ENCODE measurements around the gene BPTF.
"Not testable (repeated sequence)": the region's sequence is repeated elsewhere in the genome, so short reads cannot be mapped to it uniquely, and the experiment has no call there.

The BPTF gene, protein sequence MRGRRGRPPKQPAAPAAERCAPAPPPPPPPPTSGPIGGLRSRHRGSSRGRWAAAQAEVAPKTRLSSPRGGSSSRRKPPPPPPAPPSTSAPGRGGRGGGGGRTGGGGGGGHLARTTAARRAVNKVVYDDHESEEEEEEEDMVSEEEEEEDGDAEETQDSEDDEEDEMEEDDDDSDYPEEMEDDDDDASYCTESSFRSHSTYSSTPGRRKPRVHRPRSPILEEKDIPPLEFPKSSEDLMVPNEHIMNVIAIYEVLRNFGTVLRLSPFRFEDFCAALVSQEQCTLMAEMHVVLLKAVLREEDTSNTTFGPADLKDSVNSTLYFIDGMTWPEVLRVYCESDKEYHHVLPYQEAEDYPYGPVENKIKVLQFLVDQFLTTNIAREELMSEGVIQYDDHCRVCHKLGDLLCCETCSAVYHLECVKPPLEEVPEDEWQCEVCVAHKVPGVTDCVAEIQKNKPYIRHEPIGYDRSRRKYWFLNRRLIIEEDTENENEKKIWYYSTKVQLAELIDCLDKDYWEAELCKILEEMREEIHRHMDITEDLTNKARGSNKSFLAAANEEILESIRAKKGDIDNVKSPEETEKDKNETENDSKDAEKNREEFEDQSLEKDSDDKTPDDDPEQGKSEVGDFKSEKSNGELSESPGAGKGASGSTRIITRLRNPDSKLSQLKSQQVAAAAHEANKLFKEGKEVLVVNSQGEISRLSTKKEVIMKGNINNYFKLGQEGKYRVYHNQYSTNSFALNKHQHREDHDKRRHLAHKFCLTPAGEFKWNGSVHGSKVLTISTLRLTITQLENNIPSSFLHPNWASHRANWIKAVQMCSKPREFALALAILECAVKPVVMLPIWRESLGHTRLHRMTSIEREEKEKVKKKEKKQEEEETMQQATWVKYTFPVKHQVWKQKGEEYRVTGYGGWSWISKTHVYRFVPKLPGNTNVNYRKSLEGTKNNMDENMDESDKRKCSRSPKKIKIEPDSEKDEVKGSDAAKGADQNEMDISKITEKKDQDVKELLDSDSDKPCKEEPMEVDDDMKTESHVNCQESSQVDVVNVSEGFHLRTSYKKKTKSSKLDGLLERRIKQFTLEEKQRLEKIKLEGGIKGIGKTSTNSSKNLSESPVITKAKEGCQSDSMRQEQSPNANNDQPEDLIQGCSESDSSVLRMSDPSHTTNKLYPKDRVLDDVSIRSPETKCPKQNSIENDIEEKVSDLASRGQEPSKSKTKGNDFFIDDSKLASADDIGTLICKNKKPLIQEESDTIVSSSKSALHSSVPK (N-terminal part only)

DNA sequence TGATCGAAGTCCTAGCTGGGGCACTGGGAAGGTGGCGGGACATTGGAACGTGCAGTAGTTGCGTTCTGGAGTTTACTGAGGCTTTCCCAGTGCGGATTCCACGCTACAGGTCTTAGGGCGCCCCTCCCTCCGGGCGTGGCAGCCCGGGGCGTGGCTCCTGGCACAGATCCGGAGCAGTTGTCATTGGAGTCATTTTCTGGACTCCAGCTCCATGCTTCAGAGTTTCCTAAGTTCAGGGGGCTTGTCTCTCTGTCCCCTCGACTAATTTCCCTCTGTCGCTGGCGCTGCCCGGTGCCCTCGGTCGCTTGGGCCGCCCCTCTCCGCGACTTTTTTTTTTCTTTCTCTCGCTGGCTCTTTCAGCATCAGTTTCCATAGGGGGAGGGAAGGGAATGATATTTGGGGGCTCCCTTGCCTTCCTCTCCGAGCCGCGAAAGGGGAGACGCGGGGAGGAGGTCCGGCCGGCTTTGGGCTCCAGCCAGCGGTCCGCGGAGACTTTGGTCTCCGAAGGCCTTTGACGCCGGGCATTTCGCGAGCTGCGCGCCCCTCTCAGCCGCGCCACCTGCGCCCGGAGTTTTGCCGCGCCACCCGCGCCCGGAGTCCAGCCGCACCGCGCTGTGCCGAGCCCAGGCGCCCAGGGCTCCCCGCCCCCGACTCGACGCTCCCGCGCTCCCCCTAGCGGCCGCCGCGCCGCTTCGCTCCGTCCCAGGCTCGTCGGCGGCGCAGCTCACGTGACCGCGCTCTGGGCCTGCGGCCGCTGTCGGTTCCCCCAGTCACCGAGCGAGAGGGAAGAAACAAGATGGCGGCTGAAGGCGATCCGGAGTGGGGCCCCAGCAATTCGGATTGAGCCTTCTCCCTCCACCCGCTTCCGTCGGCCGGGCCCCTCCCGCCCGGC lies at the start of gene BPTF:
TSS of gene BPTF (plus strand) at position 769 of the 892 bp plus-strand sequence. CDS start 222 bp downstream, outside the sequence.
- DNase-seq: peak; percentile 86 to 87

- no peak for DNase-seq
These were observed 46.1 kb upstream of the BPTF start for GRCh38 chr17:67779098-67779672.

DNA sequence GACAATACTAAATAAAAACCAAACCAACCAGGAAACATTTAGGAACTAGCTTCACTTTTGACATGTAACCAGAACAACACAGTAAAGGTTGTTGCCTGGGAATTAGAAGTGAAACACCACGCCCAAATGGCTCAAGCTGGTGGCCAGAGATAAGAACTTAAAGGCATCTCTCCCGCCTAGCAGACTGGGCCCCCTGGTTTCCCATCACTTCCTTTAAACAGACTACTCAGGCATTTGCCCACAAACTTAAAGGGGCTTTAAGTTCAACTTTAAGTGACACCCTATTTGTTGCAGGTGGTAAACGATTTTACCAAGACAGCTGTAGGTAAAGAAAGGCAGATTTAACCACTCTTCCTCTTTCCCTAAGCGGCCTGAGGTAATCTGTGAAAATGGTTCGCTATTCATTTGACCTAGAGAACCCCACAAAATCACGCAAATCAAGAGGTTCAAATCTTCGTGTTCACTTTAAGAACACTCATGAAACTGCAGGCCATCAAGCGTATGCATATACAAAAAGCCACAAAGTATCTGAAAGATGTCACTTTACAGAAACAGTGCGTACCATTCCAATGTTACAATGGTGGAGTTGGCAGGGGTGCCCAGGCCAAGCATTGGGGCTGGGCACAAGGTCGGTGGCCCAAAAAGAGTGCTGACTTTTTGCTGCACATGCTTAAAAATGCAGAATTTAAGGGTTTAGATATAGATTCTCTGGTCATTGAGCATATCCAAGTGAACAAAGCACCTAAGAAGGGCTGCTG lies 40.8 kb upstream of the BPTF start:
- no peak for DNase-seq

DNA sequence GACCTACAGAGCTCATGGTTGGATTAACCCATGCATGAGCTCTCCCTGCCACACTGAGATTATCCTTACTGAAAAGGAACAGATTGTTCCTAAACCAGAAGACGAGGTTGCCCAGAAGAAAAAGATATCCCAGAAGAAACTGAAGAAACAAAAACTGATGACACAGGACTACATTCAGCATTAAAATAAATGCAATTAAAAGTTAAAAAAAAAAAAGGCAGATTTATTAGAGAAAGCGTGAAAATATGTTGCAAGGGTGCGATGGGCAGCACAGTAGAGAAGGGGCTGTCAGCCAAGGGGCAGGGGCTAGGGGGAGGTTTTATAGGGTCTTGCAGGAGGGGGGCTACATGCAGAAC lies 40.2 kb upstream of the BPTF start:
- no peak for DNase-seq

- DNase-seq: no peak
These were observed 39.8 kb upstream of the BPTF start for GRCh38 chr17:67785504-67785903.

- DNase-seq: peak; percentile 53 to 59
These were observed 24.8 kb upstream of the BPTF start for GRCh38 chr17:67800495-67800928.

- no peak for DNase-seq
These were observed 23.6 kb upstream of the BPTF start for GRCh38 chr17:67801626-67802175.

DNA sequence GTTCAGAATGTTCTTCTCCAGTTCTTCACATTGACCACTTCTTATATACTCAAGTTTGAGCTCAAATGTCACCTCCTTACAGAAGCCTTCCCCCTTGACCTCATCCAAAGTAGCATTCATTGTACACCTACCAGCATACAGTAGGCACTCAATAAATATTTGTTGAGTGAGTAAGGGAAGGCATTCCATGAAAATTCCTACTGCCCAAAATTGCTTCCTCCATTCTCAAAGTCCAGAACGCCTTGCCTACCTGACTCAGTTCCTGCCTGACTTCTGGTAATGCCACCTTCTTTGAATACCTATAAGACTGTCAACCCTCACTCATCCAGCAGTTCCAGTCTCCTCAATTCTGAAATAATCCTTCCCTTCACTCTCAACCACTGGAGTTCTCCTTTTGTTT lies 14.8 kb upstream of the BPTF start:
- DNase-seq: no peak

DNA sequence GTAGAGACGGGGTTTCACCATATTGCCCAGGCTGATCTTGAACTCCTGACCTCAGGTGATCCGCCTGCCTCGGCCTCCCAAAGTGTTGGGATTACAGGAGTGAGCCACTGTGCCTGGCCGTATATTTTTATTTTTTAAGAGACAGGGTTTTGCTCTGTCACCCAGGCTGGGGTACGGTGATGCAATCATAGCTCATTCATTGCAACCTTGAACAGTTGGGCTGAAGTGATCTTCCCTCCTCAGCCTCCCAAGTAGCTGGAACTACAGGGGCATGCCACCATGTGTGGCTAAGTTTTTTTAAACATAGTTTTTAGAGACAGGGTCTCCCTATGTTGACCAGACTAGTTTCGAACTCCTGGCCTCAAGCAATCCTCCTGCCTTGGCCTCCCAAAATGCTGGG lies 12.9 kb upstream of the BPTF start:
- not testable (repeated sequence) for DNase-seq

GRCh38 chr17:67813803-67814180 lies 11.5 kb upstream of the BPTF start:
- DNase-seq: no peak

GRCh38 chr17:67818110-67819002 lies 6.9 kb upstream of the BPTF start:
- DNase-seq: no peak

GRCh38 chr17:67819722-67820121 lies 5.6 kb upstream of the BPTF start:
- no peak for DNase-seq

DNA sequence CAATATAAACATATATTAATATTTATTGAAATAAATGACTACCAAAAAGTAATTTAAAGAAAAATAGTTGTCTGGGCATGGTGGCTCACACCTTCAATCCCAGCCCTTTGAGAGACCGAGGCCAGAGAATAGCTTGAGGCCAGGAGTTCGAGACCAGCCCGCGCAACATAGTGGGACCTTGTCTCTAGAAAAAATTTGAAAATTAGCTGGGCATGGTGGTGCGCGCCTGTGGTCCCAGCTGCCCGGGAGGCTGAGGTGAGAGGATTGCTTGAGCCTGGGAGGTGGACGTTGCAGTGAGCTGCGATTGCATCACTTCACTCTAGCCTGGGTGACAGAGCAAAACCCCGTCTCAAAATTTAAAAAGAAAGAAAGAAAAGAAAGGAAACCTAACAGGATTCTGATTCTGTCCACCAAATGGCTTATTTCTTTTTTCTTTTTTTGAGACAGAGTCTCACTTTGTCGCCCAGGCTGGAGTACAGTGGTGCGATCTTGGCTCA lies 3.4 kb upstream of the BPTF start:
- no peak for DNase-seq

DNA sequence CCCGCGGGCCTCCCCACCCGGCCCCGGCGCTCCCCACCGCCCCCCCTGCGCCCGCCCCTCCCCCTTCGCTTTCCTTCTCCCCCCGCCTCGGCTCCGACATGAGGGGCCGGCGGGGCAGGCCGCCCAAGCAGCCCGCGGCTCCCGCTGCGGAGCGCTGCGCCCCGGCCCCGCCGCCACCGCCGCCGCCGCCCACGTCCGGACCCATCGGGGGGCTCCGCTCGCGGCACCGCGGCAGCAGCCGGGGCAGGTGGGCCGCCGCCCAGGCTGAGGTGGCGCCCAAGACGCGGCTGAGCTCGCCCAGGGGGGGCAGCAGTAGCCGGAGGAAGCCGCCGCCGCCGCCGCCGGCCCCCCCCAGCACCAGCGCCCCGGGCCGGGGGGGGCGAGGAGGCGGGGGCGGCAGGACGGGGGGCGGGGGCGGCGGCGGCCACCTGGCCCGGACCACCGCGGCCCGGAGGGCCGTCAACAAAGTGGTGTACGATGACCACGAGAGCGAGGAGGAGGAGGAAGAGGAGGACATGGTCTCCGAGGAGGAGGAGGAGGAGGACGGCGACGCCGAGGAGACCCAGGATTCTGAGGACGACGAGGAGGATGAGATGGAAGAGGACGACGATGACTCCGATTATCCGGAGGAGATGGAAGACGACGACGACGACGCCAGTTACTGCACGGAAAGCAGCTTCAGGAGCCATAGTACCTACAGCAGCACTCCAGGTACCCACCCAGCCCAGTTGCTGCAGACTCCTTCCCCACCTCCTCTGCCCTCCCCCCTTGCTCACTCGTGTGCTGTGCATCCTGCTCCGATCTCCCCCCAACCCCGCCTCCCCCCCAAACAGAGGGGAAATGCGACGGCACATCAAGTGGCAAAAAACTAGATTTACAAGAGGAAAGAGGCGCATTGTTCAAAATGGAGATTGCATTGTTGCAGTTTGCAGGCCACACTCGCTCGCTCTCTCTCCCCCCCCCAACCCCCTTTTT lies 611 bp downstream of the BPTF start:
- DNase-seq: peak; percentile 12 to 54

DNA sequence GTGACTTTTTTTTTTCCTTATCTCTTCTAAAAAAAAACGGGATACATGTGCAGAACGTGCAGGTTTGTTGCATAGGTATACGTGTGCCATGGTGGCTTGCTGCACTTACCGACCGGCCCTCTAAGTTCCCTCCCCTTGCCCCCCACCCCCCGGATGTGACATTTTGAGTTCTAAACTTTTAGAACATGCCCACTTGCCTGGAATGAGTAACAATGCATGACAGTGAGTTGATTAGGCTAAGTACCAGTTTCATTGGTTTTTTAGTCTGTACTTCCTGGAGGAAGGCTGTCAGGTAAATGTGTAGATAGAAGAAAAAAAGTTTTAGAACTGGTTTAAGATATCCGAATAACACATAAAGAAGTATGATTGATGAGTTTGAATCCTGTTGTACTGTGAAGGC lies 4.0 kb downstream of the BPTF start:
- no peak for DNase-seq

- peak in 1 of 2 donors; percentile 12 for DNase-seq
These were observed 5.1 kb downstream of the BPTF start for GRCh38 chr17:67830440-67830839.

GRCh38 chr17:67831268-67831667 lies 6.0 kb downstream of the BPTF start:
- no peak for DNase-seq

- no peak for DNase-seq
These were observed 7.8 kb downstream of the BPTF start for GRCh38 chr17:67833134-67833533.
